ENCODE results near the gene NME4. TPM values are rescaled to one million over a fixed set of nuclear protein-coding genes. Genes with fewer than 3 reads are reported as not detected.
A peak's percentile ranks its signal among the peaks of the same experiment; 100 is the strongest.

Gene NME4
- total and polyA plus RNA-seq, 2 donors from 2014 or later: 56.6 to 100 TPM

DNA sequence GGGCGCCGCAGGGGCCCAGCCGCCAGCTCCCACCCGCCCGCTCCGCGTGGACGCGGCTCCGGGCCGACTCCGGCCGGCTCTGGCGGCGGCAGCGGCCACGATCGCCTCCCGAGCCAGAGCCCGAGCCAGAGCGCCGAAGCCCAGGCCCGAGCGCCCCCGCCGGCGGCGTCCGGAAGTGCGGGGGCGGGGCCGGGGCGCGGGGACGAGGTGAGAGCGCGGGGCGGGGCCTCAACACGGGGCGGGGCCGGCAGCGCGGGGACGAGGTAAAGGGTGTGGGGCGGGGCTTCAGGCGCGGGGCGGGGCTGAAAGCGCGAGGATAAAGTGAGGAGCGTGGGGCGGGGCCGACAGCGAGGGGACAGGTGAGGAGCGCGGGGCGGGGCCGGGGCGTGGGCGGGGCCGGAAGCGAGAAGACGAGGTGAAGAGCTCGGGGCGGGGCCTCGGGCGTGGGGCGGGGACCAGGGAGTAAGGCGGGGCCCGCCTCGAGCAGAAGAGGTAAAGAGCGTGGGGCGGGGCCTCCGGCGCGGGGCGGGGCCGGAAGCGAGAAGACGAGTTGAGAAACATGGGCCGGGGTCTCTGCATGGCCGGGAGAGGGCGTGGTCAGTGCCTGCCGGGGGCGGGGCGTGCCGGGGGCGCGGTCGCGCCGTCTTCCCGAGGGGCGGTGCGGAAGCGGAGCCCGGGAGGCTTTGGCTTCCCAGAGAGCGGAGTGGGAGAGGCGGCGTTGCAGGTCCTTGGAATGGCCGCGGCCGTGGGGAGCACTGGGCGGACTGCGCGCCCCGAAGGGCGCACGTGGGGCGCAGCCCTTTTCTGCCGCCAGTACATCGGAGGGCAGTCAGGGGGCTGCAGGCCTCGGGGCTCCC is 44.2 kb upstream of the NME4 start, which contains the start of gene AXIN1:
TSS of gene AXIN1 (minus strand) at position 177 of the 857 bp plus-strand sequence. CDS start 5,698 bp downstream, outside the sequence.
- Histone ChIP-seq H3K27ac (ENCODE audit: low read depth in 2 of 2, low read length in 2 of 2) (no peak within 1 kb of the TSS), H3K9ac (ENCODE audit: low read length in 3 of 3) (peak within 1 kb of the TSS in 1 of 3 donors; percentile 46), H3K9me3 (ENCODE audit: control insufficient read depth in 2 of 3, insufficient read depth in 1 of 3, low read length in 3 of 3) (no peaks in the 10 kb centered on the region), H3K4me3 (ENCODE audit: low read length in 3 of 3) (peak within 1 kb of the TSS; percentile 45 to 56 (median 51)), H3K27me3 (ENCODE audit: control insufficient read depth, insufficient read depth, low read length) (no peaks in the 10 kb centered on the region), H3K36me3 (ENCODE audit: control insufficient read depth in 2 of 3, insufficient read depth in 3 of 3, low read length in 3 of 3) (peaks cover 0 to 6% (median 0%) of the 10 kb centered on the region in 3 donors), H3K4me1 (ENCODE audit: control insufficient read depth in 2 of 3, insufficient read depth in 2 of 3, low read depth in 1 of 3, low read length in 3 of 3) (peaks cover 0 to 6% (median 0%) of the 10 kb centered on the region in 3 donors)
- no peak for FAIRE-seq
- TF ChIP-seq, protein P1, sequence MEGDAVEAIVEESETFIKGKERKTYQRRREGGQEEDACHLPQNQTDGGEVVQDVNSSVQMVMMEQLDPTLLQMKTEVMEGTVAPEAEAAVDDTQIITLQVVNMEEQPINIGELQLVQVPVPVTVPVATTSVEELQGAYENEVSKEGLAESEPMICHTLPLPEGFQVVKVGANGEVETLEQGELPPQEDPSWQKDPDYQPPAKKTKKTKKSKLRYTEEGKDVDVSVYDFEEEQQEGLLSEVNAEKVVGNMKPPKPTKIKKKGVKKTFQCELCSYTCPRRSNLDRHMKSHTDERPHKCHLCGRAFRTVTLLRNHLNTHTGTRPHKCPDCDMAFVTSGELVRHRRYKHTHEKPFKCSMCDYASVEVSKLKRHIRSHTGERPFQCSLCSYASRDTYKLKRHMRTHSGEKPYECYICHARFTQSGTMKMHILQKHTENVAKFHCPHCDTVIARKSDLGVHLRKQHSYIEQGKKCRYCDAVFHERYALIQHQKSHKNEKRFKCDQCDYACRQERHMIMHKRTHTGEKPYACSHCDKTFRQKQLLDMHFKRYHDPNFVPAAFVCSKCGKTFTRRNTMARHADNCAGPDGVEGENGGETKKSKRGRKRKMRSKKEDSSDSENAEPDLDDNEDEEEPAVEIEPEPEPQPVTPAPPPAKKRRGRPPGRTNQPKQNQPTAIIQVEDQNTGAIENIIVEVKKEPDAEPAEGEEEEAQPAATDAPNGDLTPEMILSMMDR (IDR thresholded peaks at IDR 0.05; ENCODE audit: borderline replicate concordance, extremely low read depth, insufficient read depth): peak; percentile 40
- DNase-seq: peak; percentile 99 to 100 (median 100)
- intact Hi-C loops (cut with DNase I): no loop called here

DNA sequence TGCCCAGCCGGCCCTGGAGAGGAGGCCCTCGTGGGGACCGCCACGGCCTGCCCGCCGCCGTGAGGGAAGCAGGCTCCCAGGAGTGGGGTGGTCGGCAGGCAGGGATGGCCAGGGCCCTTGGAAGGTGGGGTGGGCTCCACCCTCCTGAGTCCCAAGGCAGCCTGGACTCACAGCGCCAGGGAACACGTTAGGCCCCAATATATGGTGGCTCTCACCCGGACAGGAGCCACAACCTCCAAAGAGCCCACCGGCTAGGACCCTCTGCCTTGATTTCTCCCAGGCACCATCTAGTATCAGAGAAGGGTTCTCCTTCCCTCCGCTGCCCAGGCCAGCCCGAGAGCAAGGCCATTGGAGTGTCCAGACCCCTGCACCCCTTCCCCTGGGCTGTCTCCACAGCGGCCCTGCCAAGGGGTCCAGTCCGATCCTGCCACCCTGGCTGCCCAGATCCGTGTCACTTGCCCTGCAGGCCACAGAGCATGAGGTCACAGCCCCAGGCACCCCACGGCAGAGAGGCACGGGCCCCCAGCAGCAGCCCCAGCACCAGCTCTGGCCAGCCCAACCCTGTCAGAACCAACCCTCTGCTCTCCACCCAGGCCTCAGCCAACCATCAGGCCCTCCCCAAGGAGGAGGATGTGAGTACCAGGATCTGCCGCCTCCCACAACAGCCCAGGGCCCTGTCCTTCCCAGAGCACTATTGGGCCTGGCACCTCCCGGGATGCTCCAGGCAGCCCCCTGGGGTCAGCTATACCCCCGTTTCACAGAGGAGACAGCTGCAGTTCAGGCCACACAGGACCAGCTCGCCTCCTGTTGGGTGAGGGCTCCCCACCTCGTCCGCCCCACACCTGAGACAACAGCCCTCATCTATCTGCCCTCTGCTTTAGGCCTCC is 43.4 kb upstream of the NME4 start:
- Histone ChIP-seq H3K4me1 (ENCODE audit: control insufficient read depth in 2 of 3, insufficient read depth in 2 of 3, low read depth in 1 of 3, low read length in 3 of 3) (peaks cover 0 to 6% (median 0%) of the 10 kb centered on the region in 3 donors), H3K9ac (ENCODE audit: low read length in 3 of 3) (no peak overlapping the region), H3K36me3 (ENCODE audit: control insufficient read depth in 2 of 3, insufficient read depth in 3 of 3, low read length in 3 of 3) (peaks cover 0 to 6% (median 0%) of the 10 kb centered on the region in 3 donors), H3K9me3 (ENCODE audit: control insufficient read depth in 2 of 3, insufficient read depth in 1 of 3, low read length in 3 of 3) (no peaks in the 10 kb centered on the region), H3K27ac (ENCODE audit: low read depth in 2 of 2, low read length in 2 of 2) (no peak overlapping the region), H3K27me3 (ENCODE audit: control insufficient read depth, insufficient read depth, low read length) (no peaks in the 10 kb centered on the region), H3K4me3 (ENCODE audit: low read length in 3 of 3) (peak overlapping the region in 1 of 3 donors; percentile 53)
- FAIRE-seq (no peak), DNase-seq (peak in 2 of 5 donors; percentile 82 to 87)
- intact Hi-C loops (cut with DNase I): no loop called here
- TF ChIP-seq, protein P1 (IDR thresholded peaks at IDR 0.05; ENCODE audit: borderline replicate concordance, extremely low read depth, insufficient read depth): no peak

GRCh38 chr16:354291-354881 is 42.6 kb upstream of the NME4 start:
- Histone ChIP-seq H3K27ac (ENCODE audit: low read depth in 2 of 2, low read length in 2 of 2) (no peak overlapping the region), H3K4me3 (ENCODE audit: low read length in 3 of 3) (no peak overlapping the region), H3K4me1 (ENCODE audit: control insufficient read depth in 2 of 3, insufficient read depth in 2 of 3, low read depth in 1 of 3, low read length in 3 of 3) (peaks cover 0 to 4% (median 0%) of the 10 kb centered on the region in 3 donors), H3K27me3 (ENCODE audit: control insufficient read depth, insufficient read depth, low read length) (no peaks in the 10 kb centered on the region), H3K36me3 (ENCODE audit: control insufficient read depth in 2 of 3, insufficient read depth in 3 of 3, low read length in 3 of 3) (peaks cover 0 to 6% (median 0%) of the 10 kb centered on the region in 3 donors), H3K9ac (ENCODE audit: low read length in 3 of 3) (no peak overlapping the region), H3K9me3 (ENCODE audit: control insufficient read depth in 2 of 3, insufficient read depth in 1 of 3, low read length in 3 of 3) (no peaks in the 10 kb centered on the region)
- TF ChIP-seq, protein P1 (IDR thresholded peaks at IDR 0.05; ENCODE audit: borderline replicate concordance, extremely low read depth, insufficient read depth): no peak
- DNase-seq (peak in 1 of 5 donors; percentile 76), FAIRE-seq (no peak)
- intact Hi-C loops (cut with DNase I): no loop called here

Data from kidney (tissue), 14 donors.